GM12878 (cell line): ENCODE measurements around the gene DTL.

Experiments used
- BRCA1 ChIP-seq: IDR thresholded peaks from 2 replicates; pipeline ENCODE4 v1.6.1; 2011; ENCODE audit warnings: low read depth, low read length, improper control_type of control experiment
- CTCF ChIP-seq, 3 experiments: IDR thresholded peaks in 2 of 3; conservative IDR thresholded peaks in 1 of 3; 2 replicates each; pipeline ENCODE4 v1.5.1; 2011; ENCODE audit warnings: low read depth in 3 of 3, low read length in 3 of 3, mild to moderate bottlenecking in 3 of 3, control low read depth in 2 of 3, moderate library complexity in 2 of 3, inconsistent platforms in 1 of 3, mixed read lengths in 1 of 3; ENCODE audit not compliant: control insufficient read depth in 2 of 3, insufficient read depth in 1 of 3; ENCODE audit errors: extremely low read depth in 1 of 3
- EP300 ChIP-seq, 2 experiments: fragments of 150-350 bp in 1 of 2; IDR thresholded peaks; 2 replicates each; pipeline ENCODE4 v1.6.1; 2011 to 2012; ENCODE audit warnings: low read depth in 2 of 2, low read length in 2 of 2, borderline replicate concordance in 1 of 2, improper control_type of control experiment in 1 of 2, inconsistent platforms in 1 of 2; ENCODE audit not compliant: control insufficient read depth in 1 of 2
- FOXM1 ChIP-seq: IDR thresholded peaks from 2 replicates; pipeline ENCODE4 v1.6.1; 2012; ENCODE audit warnings: low read depth, mild to moderate bottlenecking, inconsistent platforms, low read length, moderate library complexity
- HDGF ChIP-seq: fragments of 450-650 bp; IDR thresholded peaks from 2 replicates; pipeline ENCODE4 v1.6.1; 2016; ENCODE audit warnings: antibody characterized with exemption
- NRF1 ChIP-seq: conservative IDR thresholded peaks from 2 replicates; pipeline ENCODE4 v1.6.1; 2011; ENCODE audit warnings: mild to moderate bottlenecking, low read depth, low read length, improper control_type of control experiment
- POLR2AphosphoS2 ChIP-seq: IDR thresholded peaks from 2 replicates; pipeline ENCODE4 v1.6.1; 2011; ENCODE audit warnings: low read depth, mild to moderate bottlenecking, low read length, improper control_type of control experiment, moderate library complexity
- RAD21 ChIP-seq: IDR thresholded peaks from 2 replicates; pipeline ENCODE4 v1.6.1; 2011; ENCODE audit warnings: mild to moderate bottlenecking, low read depth, low read length, moderate library complexity; ENCODE audit not compliant: insufficient read depth
- SP1 ChIP-seq: IDR thresholded peaks from one replicate; pipeline ENCODE4 v1.6.1; 2011; ENCODE audit warnings: low read depth, low read length
- SUZ12 ChIP-seq: fragments of 200-600 bp; sonication (generic); IDR thresholded peaks from one replicate; pipeline ENCODE4 v1.6.1; 2018; ENCODE audit warnings: antibody characterized with exemption, mild to moderate bottlenecking; ENCODE audit not compliant: unreplicated experiment
- USF1 ChIP-seq: IDR thresholded peaks from 2 replicates; pipeline ENCODE4 v1.6.1; 2011; ENCODE audit warnings: borderline replicate concordance, low read depth, mild to moderate bottlenecking, moderate library complexity, mixed read lengths, low read length; ENCODE audit not compliant: insufficient read depth; ENCODE audit errors: extremely low read length

GRCh38 chr1:212039622-212040021 is 4.1 kb downstream of the DTL start:
- TF ChIP-seq POLR2AphosphoS2, result no peak
- TF ChIP-seq CTCF (IDR thresholded peaks at IDR 0.05 in 2 of 3, conservative IDR thresholded peaks at IDR 0.05 in 1 of 3; ENCODE audit: control insufficient read depth in 2 of 3, extremely low read depth in 1 of 3, insufficient read depth in 1 of 3, low read depth in 3 of 3, low read length in 3 of 3), result no peak
- no peak for TF ChIP-seq USF1
- no peak for TF ChIP-seq NRF1
- TF ChIP-seq RAD21, result no peak
- no peak for TF ChIP-seq HDGF
- TF ChIP-seq EP300 (IDR thresholded peaks at IDR 0.05; ENCODE audit: borderline replicate concordance in 1 of 2, control insufficient read depth in 1 of 2, low read depth in 2 of 2, low read length in 2 of 2), result no peak
- TF ChIP-seq FOXM1, result no peak
- no peak for TF ChIP-seq SP1
- no peak for TF ChIP-seq BRCA1
- no peak for TF ChIP-seq SUZ12
